Colonic mucosa (tissue), 4 donors: ENCODE measurements around the gene NOC3L. TPM values are rescaled to one million over a fixed set of nuclear protein-coding genes. Genes with fewer than 3 reads are reported as not detected.
A peak's percentile ranks its signal among the peaks of the same experiment; 100 is the strongest.

Experiments
- DNase-seq: peaks from one replicate; pipeline ENCODE4 v3.0.0-alpha.2; 2020
- H3K27ac ChIP-seq: fragments of 200-600 bp; one replicate; pipeline ENCODE4 v1.8.0; 2021
- H3K27me3 ChIP-seq: fragments of 200-600 bp; one replicate; pipeline ENCODE4 v1.8.0; 2021
- H3K36me3 ChIP-seq: fragments of 200-600 bp; one replicate; pipeline ENCODE4 v1.8.0; 2021
- H3K4me1 ChIP-seq: fragments of 200-600 bp; one replicate; pipeline ENCODE4 v1.8.0; 2021; ENCODE audit warnings: mild to moderate bottlenecking
- H3K4me3 ChIP-seq: fragments of 200-600 bp; one replicate; pipeline ENCODE4 v1.8.0; 2021
- H3K9ac ChIP-seq, 2 donors: one replicate each; pipeline ENCODE4 v1.7.0; 2013; ENCODE audit warnings: control low read depth in 2 of 2, low read depth in 2 of 2, low read length in 2 of 2
- H3K9me3 ChIP-seq: fragments of 200-600 bp; one replicate; pipeline ENCODE4 v1.8.0; 2021
- CTCF ChIP-seq: fragments of 200-600 bp; IDR thresholded peaks from one replicate; pipeline ENCODE4 v1.8.0; 2022; ENCODE audit warnings: antibody characterized with exemption, mild to moderate bottlenecking
- intact Hi-C: fragments of 100-400 bp; cut with DNase I; formaldehyde crosslinking; loops from one replicate; pipeline ENCODE4 v1.14.1; 2022
- total RNA-seq, 2 donors: library from RNA; stranded (reverse); fragmentation: NEBNext Ultra II Directional in 1 of 2; extraction: Animal tissue kit (Norgen Biotek cat#: 25700) in 1 of 2; gene quantifications; one replicate each; pipeline ENCODE4 v1.2.1, GENCODE V29; 2021
- donor health status: healthy.
- donor health status: DM: no; HTN: no; CAD: no.
- donor health status: DM: no; HTN: no; CAD: no.

Gene NOC3L
- total RNA-seq, 2 donors from 2014 or later, result 7.9 to 10.3 TPM

GRCh38 chr10:94407668-94408067, 44.9 kb upstream of the NOC3L start:
- intact Hi-C loops, result no loop called here
- no peak overlapping the region for H3K27ac ChIP-seq
- H3K27me3 ChIP-seq, result no peaks in the 10 kb centered on the region
- H3K36me3 ChIP-seq, result no peaks in the 10 kb centered on the region
- H3K9ac ChIP-seq, result no peak overlapping the region
- no peak for DNase-seq
- no peak for TF ChIP-seq CTCF
- H3K9me3 ChIP-seq, result no peaks in the 10 kb centered on the region
- no peak overlapping the region for H3K4me3 ChIP-seq
- H3K4me1 ChIP-seq, result no peaks in the 10 kb centered on the region

- no peak for TF ChIP-seq CTCF
- Histone ChIP-seq H3K27me3 (no peaks in the 10 kb centered on the region), H3K9ac (no peak overlapping the region), H3K36me3 (no peaks in the 10 kb centered on the region), H3K4me1 (no peaks in the 10 kb centered on the region), H3K4me3 (peak overlapping the region; percentile 89), H3K9me3 (no peaks in the 10 kb centered on the region), H3K27ac (no peak overlapping the region)
- intact Hi-C loops, result loop anchor here (2.0 kb wide), 1 partner anchor 43 kb away; the partner anchor contains the start of gene NOC3L
- DNase-seq, result no peak
These were observed 42.7 kb upstream of the NOC3L start for GRCh38 chr10:94405406-94405805.

GRCh38 chr10:94403380-94404213, 40.9 kb upstream of the NOC3L start:
- DNase-seq, result peak; percentile 77
- Histone ChIP-seq H3K9me3 (no peaks in the 10 kb centered on the region), H3K36me3 (no peaks in the 10 kb centered on the region), H3K27ac (peak overlapping the region; percentile 99), H3K4me3 (peak overlapping the region; percentile 89), H3K4me1 (no peaks in the 10 kb centered on the region), H3K9ac (peak overlapping the region; percentile 75 to 81), H3K27me3 (no peaks in the 10 kb centered on the region)
- TF ChIP-seq CTCF, result no peak
- intact Hi-C loops, result loop anchor here (2.0 kb wide), 1 partner anchor 41 kb away; the partner anchor contains the start of gene NOC3L

GRCh38 chr10:94402843-94403379, 40.2 kb upstream of the NOC3L start:
- DNase-seq, result no peak
- intact Hi-C loops, result no loop called here
- Histone ChIP-seq H3K36me3 (no peaks in the 10 kb centered on the region), H3K4me3 (peak overlapping the region; percentile 89), H3K9ac (peak overlapping the region; percentile 75 to 81), H3K27me3 (no peaks in the 10 kb centered on the region), H3K9me3 (no peaks in the 10 kb centered on the region), H3K4me1 (no peaks in the 10 kb centered on the region), H3K27ac (peak overlapping the region; percentile 99)
- TF ChIP-seq CTCF, result no peak

GRCh38 chr10:94402204-94402842, 39.6 kb upstream of the NOC3L start, which contains the start of gene TBC1D12:
TBC1D12 (plus strand) TSS chr10:94402541; CDS start chr10:94402614, 73 bp downstream.
- Histone ChIP-seq H3K9me3 (no peaks in the 10 kb centered on the region), H3K9ac (peak within 1 kb of the TSS; percentile 75 to 81), H3K4me3 (peak within 1 kb of the TSS; percentile 89), H3K36me3 (no peaks in the 10 kb centered on the region), H3K27me3 (no peaks in the 10 kb centered on the region), H3K27ac (peak within 1 kb of the TSS; percentile 99), H3K4me1 (no peaks in the 10 kb centered on the region)
- no peak for TF ChIP-seq CTCF
- intact Hi-C loops, result no loop called here
- DNase-seq, result peak; percentile 98
